HG02588 (cell line): ENCODE results near the gene DDX41.
"Not testable (repeated sequence)": the region's sequence is repeated elsewhere in the genome, so short reads cannot be mapped to it uniquely, and the experiment has no call there.

Experiments
- ATAC-seq: cut with Tn5 transposase; IDR thresholded peaks from one replicate; pipeline ENCODE4 v1.9.1; 2021; ENCODE audit warnings: mild to moderate bottlenecking, moderate library complexity; ENCODE audit not compliant: unreplicated experiment

The DDX41 gene

DNA sequence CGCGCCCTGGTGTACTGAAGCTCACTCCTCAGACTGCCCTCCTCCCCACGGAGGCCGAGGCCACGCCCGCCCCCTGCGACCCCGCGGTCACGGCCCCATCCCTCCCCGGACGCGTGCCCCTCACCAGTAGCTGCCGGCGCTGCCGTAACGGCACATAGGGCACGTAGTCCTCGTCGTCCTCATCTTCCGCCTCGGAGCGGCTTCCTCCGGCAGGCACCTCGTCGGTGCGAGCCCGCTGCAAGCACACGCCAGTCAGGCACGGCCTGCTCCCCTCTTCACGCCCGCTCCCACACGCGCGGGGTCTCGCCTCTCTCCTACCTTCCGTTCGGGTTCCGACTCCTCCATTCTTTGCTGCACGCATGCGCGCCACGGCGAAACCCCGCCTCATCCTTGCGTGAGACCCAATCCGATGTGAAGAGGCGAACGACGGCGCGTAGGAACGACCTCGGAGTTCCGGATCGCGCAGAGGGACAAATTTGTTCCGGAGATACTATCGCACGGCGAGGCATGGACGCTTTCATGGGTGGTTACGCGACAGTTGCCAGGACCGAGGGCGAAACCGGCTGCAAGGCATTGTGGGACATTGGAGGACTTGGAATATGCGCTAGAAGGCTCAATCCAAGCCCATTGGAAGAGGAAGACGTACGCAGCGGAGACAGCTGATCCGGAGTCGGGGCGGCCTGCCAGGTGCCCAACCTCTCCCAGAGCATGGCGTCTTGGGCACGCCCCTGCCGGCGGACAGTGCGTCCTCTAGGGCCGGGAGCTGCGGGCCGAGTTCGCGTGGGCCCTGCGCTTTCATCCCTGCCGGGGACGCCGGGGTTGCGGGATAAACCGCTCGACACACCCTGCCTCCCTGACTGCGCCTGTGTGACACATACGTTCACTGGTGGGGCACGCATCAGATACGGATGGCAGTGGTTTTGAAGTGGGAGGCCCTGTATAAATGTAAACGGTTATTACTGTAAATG is at the start of gene DDX41:
Gene DDX41, minus strand, starts transcription at position 361 of the 968 bp plus-strand sequence. Its CDS starts 16 bp downstream, at position 345.
- ATAC-seq, result peak; percentile 74

- ATAC-seq, result no peak
Measured at GRCh38 chr5:177565046-177565445, 48.3 kb upstream of the DDX41 start.

DNA sequence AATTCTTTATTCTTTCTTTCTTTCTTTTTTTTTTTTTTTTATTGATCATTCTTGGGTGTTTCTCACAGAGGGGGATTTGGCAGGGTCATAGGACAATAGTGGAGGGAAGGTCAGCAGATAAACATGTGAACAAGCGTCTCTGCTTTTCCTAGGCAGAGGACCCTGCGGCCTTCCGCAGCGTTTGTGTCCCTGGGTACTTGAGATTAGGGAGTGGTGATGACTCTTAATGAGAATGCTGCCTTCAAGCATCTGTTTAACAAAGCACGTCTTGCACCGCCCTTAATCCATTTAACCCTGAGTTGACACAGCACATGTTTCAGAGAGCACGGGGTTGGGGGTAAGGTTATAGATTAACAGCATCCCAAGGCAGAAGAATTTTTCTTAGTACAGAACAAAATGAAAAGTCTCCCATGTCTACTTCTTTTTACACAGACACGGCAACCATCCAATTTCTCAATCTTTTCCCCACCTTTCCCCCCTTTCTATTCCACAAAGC is 42.7 kb upstream of the DDX41 start:
- ATAC-seq, result not testable (repeated sequence)

DNA sequence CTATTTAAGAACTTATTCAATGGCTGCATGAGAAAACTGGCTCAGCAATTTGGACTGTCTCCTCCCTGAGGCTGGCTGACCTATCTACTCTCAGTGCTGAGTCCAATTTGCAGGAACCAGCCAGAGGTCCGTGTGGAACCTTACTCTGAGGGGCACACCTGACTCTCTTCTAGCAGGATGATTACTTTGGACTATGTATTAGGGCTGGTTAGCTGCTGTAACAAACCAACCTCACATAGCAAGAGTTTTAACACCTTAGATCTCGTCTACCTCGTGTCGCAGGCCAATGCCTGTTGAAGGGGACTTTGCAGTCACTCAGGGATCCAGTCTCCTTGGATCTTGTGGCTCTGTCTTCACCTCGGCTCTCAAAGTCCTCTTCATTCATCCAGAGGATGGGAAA is 41.0 kb upstream of the DDX41 start:
- ATAC-seq, result no peak

DNA sequence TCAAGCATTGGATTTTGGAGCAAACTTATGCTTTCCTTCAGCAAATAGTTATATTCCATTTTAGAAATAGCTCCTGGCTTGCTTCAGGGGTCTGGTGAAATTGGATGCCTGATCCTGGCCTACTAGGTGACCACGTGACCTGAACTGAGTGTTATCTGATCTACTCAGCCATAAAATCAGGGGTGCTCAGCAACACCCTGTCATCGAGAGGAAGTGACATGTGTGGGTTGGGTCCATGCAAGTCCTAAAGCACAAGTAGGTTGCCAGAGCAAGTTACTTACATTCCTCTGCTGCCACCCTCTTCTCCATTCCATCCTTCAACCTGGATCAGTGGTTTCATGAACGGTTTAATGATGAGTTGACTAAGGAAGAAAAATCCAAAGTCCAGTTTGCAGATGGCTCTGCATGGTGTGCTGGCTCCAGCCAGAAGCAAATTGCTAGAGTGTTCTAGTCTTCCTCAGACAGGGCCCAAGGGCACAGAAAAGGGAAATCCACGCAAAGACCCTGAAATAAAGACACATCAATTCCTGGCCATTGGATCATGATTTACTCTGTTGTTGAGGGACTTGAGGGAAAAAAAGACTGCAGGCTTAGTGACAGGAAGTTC is 40.4 kb upstream of the DDX41 start:
- ATAC-seq, result no peak

DNA sequence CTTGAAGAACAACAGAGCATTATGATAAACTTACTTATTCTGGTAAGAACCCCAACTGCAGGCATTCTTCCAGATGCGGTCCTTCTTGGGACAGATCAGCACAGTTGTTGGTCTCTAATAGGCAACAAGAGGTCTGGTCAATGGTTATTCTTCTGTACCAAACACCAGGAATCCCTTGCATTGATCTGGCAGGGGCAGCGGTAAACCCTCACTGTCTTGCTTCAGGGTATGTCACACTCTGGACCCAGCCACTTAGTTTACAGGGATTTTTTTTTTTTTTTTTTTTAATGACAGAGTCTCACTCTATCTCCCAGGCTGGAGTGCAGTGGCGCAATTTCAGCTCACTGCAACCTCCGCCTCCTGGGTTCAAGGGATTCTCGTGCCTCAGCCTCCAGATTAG is 38.9 kb upstream of the DDX41 start:
- ATAC-seq, result no peak

GRCh38 chr5:177555228-177555627 is 38.5 kb upstream of the DDX41 start:
- no peak for ATAC-seq

DNA sequence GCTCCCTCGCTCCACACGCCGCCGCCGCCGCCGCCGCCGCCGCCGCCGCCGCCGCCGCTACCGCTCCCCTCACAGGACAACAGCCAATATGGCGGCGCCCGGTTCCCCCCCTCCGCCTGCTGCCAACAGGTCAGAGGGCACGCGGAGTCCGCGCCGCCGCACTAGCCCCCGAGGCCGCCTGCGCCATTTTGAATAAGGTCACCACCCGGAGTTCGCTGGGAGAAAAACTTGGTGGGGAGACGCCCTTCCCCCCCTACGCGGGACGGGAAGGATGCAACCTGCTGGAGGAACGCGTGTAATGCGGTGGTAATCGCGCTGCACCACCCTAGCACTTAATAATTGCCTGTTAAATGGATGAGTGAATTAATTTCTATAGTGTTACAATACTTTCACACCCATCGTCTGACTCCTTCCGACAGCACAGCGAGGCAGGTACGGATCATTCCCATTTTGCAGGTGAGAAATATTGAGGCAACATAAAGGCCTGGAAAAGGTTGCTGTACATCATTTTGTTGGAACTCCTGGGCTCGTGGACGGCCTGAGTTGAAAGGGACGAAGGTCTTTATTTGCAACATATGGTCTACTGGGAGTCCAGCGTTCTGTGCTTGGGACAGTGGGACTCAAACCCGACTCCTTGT is 37.8 kb upstream of the DDX41 start, which contains the start of gene FAM193B:
Gene FAM193B, minus strand, starts transcription at position 90 of the 638 bp plus-strand sequence. CDS start 105 bp downstream, outside the sequence.
- ATAC-seq, result peak; percentile 92

DNA sequence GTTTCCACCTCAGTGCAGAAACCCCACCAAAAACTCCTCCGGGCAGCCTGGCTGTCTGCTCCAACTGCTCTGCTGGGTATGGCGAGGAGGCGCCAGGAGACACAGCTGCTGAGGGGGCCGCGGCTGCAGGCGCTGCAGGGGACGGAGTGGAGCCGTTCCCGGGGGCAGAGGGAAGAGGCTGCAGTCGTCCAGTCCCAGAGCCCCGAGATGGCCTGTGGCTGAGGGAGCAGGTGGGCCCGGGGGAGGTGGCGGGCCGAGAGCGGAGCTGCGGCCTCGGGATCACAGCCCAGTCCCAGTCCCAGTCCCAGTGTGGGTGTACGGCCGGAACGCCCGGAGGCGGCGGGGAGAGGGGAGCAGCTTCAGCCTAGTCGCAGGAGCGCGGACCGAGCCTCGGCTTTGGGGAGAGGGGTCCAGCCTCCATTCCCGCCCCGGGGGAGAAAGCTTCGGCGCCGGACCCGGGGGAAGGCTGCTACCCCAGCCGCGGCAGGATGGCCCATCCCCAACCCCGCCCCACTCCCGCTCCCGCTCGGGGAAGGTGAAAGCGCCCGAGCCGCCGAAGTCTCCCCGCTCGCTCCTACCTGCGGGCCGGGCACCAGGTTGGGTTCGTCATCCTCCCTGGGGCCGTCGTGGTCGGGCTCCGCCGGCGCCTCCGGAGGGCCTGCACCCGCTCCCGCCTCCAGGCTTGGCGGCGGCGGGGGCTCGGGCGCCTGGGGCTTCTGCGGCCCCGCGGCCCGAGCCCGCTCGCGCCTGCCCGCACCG is 37.1 kb upstream of the DDX41 start:
- ATAC-seq, result peak; percentile 41

DNA sequence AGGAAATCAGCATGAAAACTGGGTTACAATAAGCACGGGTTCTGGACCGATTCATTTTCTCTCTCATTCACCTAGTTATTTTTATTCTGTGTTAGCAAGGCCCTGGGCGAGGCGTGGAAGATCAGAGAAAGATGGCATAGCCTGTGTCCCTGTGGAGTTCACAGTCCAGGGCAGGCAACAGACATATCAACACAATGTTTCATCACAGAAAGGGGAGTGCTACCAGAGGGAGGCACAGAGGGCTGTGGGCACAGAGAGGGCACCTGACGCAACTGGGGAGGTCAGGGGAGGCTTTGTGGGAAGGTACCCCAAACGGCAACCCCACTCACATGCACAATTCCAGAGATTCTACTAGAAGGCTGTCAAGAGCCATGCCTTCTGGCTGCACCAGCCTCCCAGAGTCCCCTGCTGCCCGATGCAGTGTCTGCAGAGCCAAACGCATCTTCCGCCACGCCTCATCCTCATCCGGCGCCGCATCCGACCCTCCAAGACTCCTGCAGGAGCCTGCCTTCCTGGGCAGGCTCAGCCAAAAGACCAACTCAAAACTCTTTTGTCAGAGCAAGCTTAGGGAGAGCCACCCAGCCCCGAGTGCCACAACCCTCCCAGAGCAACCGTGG is 36.2 kb upstream of the DDX41 start:
- ATAC-seq, result no peak

GRCh38 chr5:177550122-177550521 is 33.4 kb upstream of the DDX41 start:
- ATAC-seq, result no peak

DNA sequence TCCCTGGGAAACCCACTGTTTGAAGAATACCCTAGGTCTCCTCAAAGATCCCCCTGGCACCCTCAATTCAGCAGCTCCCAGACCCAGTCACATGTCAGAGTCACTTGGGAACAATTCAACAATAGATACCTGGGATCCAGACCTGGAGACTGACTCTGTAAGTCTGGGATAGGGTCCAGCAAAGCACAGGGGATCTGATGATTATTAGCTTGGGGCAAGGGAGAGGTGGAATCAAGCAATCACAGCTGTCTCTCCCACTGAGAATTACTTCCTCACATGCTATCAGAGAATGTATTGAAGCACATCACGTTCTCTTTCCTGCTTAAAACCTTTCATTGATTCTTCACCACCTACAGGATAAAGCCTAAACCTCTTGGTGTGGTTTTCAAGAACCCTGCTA is 31.7 kb upstream of the DDX41 start:
- ATAC-seq, result no peak

DNA sequence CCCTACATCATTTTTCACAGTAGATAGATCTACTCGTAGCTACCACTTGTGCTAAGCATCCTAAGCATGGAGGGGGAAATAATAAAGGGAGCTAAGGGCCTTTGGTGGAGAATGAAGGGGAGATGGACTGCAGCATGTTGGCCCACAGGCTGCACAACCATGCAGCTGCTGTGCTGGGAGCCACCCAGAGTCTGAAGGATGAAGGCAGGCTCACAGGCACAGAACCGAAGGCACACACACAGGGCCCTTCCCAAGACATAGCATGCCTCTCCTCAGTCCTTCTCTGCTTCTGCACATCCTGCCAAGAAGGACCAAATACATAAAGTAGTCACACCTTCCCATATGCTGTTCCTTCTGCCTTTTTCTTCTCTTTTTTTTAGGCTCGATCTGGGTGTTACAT is 31.0 kb upstream of the DDX41 start:
- ATAC-seq, result no peak

GRCh38 chr5:177546258-177546741 is 29.5 kb upstream of the DDX41 start:
- no peak for ATAC-seq

GRCh38 chr5:177545487-177546257 is 28.9 kb upstream of the DDX41 start:
- no peak for ATAC-seq

- no peak for ATAC-seq
Measured at GRCh38 chr5:177542816-177543465, 26.2 kb upstream of the DDX41 start.

- no peak for ATAC-seq
Measured at GRCh38 chr5:177540438-177540837, 23.7 kb upstream of the DDX41 start.

- ATAC-seq, result no peak
Measured at GRCh38 chr5:177539411-177539810, 22.6 kb upstream of the DDX41 start.

GRCh38 chr5:177538876-177539275 is 22.1 kb upstream of the DDX41 start:
- ATAC-seq, result no peak
